Measurements from ENCODE around the gene CKS1B.

DNA sequence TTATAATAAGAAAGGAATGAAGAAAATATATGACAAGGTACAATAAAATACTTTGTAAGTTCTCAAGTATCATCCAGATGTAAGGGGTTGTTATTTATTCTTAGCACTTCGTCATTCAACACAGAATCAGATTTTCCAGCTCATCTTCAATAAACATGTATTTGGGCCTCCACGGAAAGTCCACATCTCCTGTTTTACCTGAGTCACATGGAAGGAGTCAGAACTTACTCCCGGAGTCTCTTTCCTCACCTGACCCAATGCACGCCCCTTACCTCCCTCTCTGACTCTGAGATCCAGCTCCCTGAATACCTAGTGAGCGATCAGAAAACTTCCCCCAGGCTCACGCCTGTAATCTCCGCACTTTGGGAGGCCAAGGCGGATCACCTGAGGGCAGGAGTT lies 36.5 kb upstream of the CKS1B start:
- TF ChIP-seq, protein P1, sequence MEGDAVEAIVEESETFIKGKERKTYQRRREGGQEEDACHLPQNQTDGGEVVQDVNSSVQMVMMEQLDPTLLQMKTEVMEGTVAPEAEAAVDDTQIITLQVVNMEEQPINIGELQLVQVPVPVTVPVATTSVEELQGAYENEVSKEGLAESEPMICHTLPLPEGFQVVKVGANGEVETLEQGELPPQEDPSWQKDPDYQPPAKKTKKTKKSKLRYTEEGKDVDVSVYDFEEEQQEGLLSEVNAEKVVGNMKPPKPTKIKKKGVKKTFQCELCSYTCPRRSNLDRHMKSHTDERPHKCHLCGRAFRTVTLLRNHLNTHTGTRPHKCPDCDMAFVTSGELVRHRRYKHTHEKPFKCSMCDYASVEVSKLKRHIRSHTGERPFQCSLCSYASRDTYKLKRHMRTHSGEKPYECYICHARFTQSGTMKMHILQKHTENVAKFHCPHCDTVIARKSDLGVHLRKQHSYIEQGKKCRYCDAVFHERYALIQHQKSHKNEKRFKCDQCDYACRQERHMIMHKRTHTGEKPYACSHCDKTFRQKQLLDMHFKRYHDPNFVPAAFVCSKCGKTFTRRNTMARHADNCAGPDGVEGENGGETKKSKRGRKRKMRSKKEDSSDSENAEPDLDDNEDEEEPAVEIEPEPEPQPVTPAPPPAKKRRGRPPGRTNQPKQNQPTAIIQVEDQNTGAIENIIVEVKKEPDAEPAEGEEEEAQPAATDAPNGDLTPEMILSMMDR (IDR thresholded peaks at IDR 0.05; ENCODE audit: insufficient read depth, low read length): no peak
- TF ChIP-seq GABPA (IDR thresholded peaks at IDR 0.05; ENCODE audit: low read depth): no peak
- no peak for TF ChIP-seq POLR2AphosphoS5 (IDR thresholded peaks at IDR 0.05; ENCODE audit: low read depth)
- no peak for TF ChIP-seq SPI1 (IDR thresholded peaks at IDR 0.05; ENCODE audit: borderline replicate concordance, low read depth)

Data from HL-60 (cell line).